Medulla oblongata (tissue), 1 donor: ENCODE measurements around the gene ZC3HAV1L.
"Not testable (repeated sequence)": the region's sequence is repeated elsewhere in the genome, so short reads cannot be mapped to it uniquely, and the experiment has no call there.

ENCODE experiments used
- DNase-seq: peaks from one replicate; pipeline ENCODE4 v3.0.0-alpha.2; 2015; ENCODE audit errors: extremely low spot score

Gene ZC3HAV1L

GRCh38 chr7:139018910-139019309 lies 16.9 kb downstream of the ZC3HAV1L start:
- no peak for DNase-seq

GRCh38 chr7:139016931-139017511 lies 18.8 kb downstream of the ZC3HAV1L start:
- DNase-seq, result peak; percentile 83

GRCh38 chr7:139011373-139011772 lies 24.5 kb downstream of the ZC3HAV1L start:
- no peak for DNase-seq

GRCh38 chr7:139004321-139005090 lies 31.3 kb downstream of the ZC3HAV1L start:
- DNase-seq, result no peak

GRCh38 chr7:138999414-138999813 lies 36.4 kb downstream of the ZC3HAV1L start:
- DNase-seq, result no peak

GRCh38 chr7:138992052-138992531 lies 43.8 kb downstream of the ZC3HAV1L start:
- no peak for DNase-seq

- DNase-seq, result no peak
These were observed 48.2 kb downstream of the ZC3HAV1L start for GRCh38 chr7:138987686-138988085.

GRCh38 chr7:138982204-138982623 lies 53.6 kb downstream of the ZC3HAV1L start:
- DNase-seq, result no peak

- DNase-seq, result peak; percentile 55
These were observed 54.3 kb downstream of the ZC3HAV1L start, which contains the start of gene KIAA1549 for GRCh38 chr7:138981332-138982203. KIAA1549 (minus strand) TSS chr7:138981389; CDS start chr7:138981269, 120 bp downstream.

- DNase-seq, result no peak
These were observed 55.1 kb downstream of the ZC3HAV1L start for GRCh38 chr7:138980563-138981291.

GRCh38 chr7:138979988-138980562 lies 55.8 kb downstream of the ZC3HAV1L start:
- DNase-seq, result no peak

GRCh38 chr7:138979226-138979979 lies 56.4 kb downstream of the ZC3HAV1L start:
- no peak for DNase-seq

GRCh38 chr7:138978541-138979184 lies 57.2 kb downstream of the ZC3HAV1L start:
- DNase-seq, result no peak

- DNase-seq, result not testable (repeated sequence)
These were observed 59.7 kb downstream of the ZC3HAV1L start for GRCh38 chr7:138976161-138976560.
